HepG2 (cell line): ENCODE measurements around the gene RSBN1L.

Experiments
- EZH2 ChIP-seq: conservative IDR thresholded peaks from 2 replicates; pipeline ENCODE4 v1.6.1; 2012; ENCODE audit warnings: mild to moderate bottlenecking, low read depth, low read length, moderate library complexity
- FOXK1 ChIP-seq: sonication (generic); formaldehyde crosslinking; IDR thresholded peaks from 2 replicates; pipeline ENCODE4 v1.4.0; 2020; ENCODE audit warnings: low read depth, missing genetic modification reagents, borderline replicate concordance
- TF ChIP-seq, protein P1 (sequence below): sonication (generic); formaldehyde crosslinking; IDR thresholded peaks from 2 replicates; pipeline ENCODE4 v1.5.0; 2020; ENCODE audit warnings: mild to moderate bottlenecking, missing genetic modification reagents

DNA sequence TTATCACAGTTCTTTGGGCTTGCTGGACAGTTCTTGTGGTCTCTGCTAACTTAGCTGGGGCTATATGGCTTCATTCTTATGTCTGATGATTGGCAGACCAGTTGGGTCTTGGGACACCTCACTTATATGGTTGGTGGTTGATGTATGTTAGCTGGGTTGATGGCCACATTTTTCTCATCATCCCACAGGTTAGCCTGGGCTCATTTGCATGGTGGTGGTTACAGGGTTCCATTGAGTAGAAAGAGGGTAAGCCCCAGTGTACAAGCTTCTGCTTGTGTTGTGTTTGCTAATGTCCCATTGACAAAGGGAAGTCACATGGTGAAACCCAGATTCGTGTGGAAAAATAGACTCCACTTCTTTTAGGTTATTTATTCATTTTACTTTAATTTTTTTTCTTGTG, 61.3 kb downstream of the RSBN1L start:
- TF ChIP-seq, protein P1, sequence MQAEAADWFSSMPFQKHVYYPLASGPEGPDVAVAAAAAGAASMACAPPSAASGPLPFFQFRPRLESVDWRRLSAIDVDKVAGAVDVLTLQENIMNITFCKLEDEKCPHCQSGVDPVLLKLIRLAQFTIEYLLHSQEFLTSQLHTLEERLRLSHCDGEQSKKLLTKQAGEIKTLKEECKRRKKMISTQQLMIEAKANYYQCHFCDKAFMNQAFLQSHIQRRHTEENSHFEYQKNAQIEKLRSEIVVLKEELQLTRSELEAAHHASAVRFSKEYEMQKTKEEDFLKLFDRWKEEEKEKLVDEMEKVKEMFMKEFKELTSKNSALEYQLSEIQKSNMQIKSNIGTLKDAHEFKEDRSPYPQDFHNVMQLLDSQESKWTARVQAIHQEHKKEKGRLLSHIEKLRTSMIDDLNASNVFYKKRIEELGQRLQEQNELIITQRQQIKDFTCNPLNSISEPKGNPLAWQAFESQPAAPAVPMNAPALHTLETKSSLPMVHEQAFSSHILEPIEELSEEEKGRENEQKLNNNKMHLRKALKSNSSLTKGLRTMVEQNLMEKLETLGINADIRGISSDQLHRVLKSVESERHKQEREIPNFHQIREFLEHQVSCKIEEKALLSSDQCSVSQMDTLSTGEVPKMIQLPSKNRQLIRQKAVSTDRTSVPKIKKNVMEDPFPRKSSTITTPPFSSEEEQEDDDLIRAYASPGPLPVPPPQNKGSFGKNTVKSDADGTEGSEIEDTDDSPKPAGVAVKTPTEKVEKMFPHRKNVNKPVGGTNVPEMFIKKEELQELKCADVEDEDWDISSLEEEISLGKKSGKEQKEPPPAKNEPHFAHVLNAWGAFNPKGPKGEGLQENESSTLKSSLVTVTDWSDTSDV (CRISPR knock-in tag): no peak
- TF ChIP-seq FOXK1 (CRISPR knock-in tag): no peak
- TF ChIP-seq EZH2: no peak
